Type B pancreatic cell (in vitro differentiated cells): Measurements from ENCODE around the gene MSI2. TPM values are rescaled to one million over a fixed set of nuclear protein-coding genes. Genes with fewer than 3 reads are reported as not detected.

Experiments used
- DNase-seq: peaks from one replicate; pipeline ENCODE4 v3.0.0; 2021; ENCODE audit warnings: mixed read lengths; ENCODE audit not compliant: unreplicated experiment; ENCODE audit errors: extremely low spot score
- H3K27ac Mint-ChIP-seq: 2 replicates; pipeline ENCODE4 v1.8.0; 2021; ENCODE audit warnings: mild to moderate bottlenecking, mixed read lengths
- H3K27me3 Mint-ChIP-seq: 2 replicates; pipeline ENCODE4 v1.8.0; 2021; ENCODE audit warnings: mixed read lengths
- H3K36me3 Mint-ChIP-seq: 2 replicates; pipeline ENCODE4 v1.8.0; 2021; ENCODE audit warnings: mixed read lengths
- H3K4me1 Mint-ChIP-seq: one replicate; pipeline ENCODE4 v1.8.0; 2021; ENCODE audit warnings: mixed read lengths; ENCODE audit not compliant: unreplicated experiment
- H3K4me3 Mint-ChIP-seq: 2 replicates; pipeline ENCODE4 v1.8.0; 2021; ENCODE audit warnings: mild to moderate bottlenecking, mixed read lengths
- H3K9me3 Mint-ChIP-seq: 2 replicates; pipeline ENCODE4 v1.8.0; 2021; ENCODE audit warnings: mixed read lengths
- total RNA-seq: library from RNA; stranded (reverse); gene quantifications from 2 replicates; pipeline ENCODE4 v1.2.1, GENCODE V29; 2021; ENCODE audit warnings: low replicate concordance
- TF ChIP-seq, protein P1 (sequence below): fragments of 200-600 bp; sonication (generic); conservative IDR thresholded peaks from 2 replicates; pipeline ENCODE4 v1.5.0; 2021; ENCODE audit warnings: antibody characterized with exemption, mild to moderate bottlenecking

The MSI2 gene
- total RNA-seq, 1 donor from 2014 or later, result 158 TPM

DNA sequence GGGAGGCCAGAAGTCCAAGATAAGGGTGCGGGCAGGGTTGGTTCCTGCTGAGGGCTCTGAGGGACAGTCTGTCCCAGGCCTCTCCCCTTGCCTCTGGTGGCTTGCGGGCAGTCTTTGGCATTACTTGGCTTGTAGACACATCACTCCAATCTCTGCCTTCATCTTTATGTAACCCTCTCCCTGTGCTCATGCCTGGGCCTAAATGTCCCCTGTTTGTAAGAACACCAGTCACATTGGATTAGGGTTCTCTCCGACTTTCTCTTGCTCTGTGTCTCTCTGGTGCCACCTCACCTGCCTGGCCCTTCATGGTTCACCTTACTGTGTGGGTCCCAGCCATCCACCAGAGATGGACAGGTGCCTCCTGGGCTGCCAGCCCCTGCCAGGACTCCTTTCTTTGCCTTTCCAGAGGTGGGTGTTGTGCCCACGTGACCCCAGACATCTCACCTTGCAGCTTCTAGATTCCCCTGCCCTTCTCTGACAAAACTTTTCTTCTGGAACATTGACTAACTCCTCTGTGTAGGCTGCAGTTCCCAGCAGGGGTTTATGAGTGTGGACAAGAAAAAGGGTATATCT, 205.8 kb downstream of the MSI2 start:
- TF ChIP-seq, protein P1, sequence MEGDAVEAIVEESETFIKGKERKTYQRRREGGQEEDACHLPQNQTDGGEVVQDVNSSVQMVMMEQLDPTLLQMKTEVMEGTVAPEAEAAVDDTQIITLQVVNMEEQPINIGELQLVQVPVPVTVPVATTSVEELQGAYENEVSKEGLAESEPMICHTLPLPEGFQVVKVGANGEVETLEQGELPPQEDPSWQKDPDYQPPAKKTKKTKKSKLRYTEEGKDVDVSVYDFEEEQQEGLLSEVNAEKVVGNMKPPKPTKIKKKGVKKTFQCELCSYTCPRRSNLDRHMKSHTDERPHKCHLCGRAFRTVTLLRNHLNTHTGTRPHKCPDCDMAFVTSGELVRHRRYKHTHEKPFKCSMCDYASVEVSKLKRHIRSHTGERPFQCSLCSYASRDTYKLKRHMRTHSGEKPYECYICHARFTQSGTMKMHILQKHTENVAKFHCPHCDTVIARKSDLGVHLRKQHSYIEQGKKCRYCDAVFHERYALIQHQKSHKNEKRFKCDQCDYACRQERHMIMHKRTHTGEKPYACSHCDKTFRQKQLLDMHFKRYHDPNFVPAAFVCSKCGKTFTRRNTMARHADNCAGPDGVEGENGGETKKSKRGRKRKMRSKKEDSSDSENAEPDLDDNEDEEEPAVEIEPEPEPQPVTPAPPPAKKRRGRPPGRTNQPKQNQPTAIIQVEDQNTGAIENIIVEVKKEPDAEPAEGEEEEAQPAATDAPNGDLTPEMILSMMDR, result no peak
- Mint-ChIP-seq H3K4me1 (peaks cover 49% of the 10 kb centered on the region), H3K27me3 (no peaks in the 10 kb centered on the region), H3K36me3 (peaks cover 17% of the 10 kb centered on the region), H3K9me3 (no peaks in the 10 kb centered on the region), H3K4me3 (no peak overlapping the region), H3K27ac (no peak overlapping the region)
- DNase-seq, result no peak

DNA sequence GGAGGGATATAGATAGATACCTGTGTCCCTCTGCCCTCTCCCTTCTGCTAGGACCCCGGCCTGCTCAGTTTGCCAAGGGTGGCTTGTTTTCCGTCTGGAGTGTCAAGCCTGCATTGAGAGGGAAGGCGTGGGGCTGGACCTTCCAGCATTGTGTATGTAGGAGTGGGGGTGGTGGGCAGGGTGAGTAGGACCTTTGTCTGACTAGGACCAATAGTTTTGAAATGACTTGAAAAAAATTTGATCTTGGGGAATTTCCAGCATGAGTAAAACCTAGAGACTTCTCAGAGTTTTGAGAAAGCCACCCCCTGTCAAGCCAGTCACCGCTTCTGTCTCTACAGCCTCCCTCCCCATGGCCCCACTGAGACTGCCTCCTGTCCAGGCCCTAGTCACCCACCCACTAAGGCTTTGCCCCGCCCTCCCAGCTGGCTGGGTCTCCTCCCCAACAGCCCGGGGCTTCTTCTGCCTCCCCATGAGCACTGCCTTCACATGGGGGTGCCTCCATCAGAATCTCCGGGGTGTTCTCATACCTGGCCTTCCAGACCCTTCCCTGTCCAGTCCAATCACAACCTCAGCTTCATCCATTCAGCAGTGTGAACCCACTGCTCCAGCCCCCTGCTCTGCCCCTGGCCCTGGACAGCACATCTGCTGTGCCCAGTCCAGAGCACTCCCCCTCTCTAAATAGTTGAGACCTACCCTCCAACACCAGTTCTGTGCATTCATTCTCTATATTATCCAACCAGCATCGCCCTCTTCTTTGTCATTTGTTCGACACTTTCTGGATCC, 207.0 kb downstream of the MSI2 start:
- Mint-ChIP-seq H3K27me3 (no peaks in the 10 kb centered on the region), H3K4me1 (peaks cover 53% of the 10 kb centered on the region), H3K9me3 (no peaks in the 10 kb centered on the region), H3K36me3 (peaks cover 20% of the 10 kb centered on the region), H3K4me3 (no peak overlapping the region), H3K27ac (peak overlapping the region; percentile 46)
- TF ChIP-seq, protein P1, result no peak
- DNase-seq, result no peak

DNA sequence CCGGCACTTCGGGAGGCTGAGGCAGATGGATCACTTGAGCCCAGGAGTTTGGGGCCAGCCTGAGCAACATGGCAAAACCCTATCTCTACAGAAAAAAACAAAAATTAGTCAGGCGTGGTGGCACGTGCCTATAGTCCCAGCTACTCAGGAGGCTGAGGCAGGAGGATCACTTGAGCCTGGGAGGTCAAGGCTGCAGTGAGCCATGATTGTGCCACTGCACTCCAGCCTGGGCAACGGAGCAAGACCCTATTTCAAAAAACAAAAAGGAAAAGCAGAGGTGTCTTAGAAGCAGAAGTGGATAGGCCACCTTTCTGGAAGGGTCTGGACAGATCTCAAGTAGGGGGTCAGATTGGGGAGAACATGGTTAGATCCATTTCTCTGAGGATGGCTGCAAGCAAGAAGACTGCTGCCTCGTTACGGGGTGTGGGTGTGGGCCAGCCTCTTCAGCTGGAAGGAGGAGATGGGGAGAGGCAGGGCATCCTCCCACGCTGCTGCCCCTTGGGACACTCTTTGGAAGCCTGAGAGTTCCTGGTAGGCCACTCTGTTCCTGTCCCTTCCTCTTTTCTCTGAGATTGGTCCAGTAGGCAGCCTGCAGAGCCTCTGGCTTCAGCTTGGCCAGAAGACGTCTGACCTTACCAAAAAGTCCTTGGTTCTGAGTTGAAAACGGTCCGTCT, 208.0 kb downstream of the MSI2 start:
- Mint-ChIP-seq H3K27ac (peak overlapping the region; percentile 46), H3K4me1 (peaks cover 48% of the 10 kb centered on the region)
- TF ChIP-seq, protein P1, result no peak

DNA sequence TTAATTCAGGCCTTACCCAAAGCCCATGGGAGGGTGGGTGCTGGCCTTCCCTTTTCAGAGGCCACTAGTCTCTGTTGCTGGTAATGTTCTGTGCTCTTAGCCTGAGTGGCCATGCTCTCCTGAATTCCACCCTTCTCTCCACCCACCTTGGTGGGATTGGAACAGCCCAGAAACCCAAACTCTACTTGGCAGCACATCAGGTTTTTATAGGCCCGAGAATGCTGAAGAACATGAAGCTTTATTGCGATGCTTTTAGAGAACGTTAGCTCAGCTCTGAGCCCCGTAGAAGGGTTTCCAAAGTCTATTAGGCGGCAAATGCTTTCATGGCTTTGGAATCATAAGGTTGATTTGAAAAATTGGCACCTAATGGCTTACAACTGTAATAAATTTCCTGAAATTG, 209.3 kb downstream of the MSI2 start:
- TF ChIP-seq, protein P1, result no peak
- no peak for DNase-seq
- H3K27me3 Mint-ChIP-seq, result no peaks in the 10 kb centered on the region
- H3K4me1 Mint-ChIP-seq, result peaks cover 48% of the 10 kb centered on the region
- peak overlapping the region; percentile 60 for H3K27ac Mint-ChIP-seq
- peaks cover 17% of the 10 kb centered on the region for H3K36me3 Mint-ChIP-seq
- no peaks in the 10 kb centered on the region for H3K9me3 Mint-ChIP-seq
- peak overlapping the region; percentile 13 for H3K4me3 Mint-ChIP-seq

More for the DNA sequence above, 208.0 kb downstream of the MSI2 start:
- no peaks in the 10 kb centered on the region for H3K27me3 Mint-ChIP-seq
- DNase-seq, result no peak
- H3K36me3 Mint-ChIP-seq, result peaks cover 17% of the 10 kb centered on the region
- H3K9me3 Mint-ChIP-seq, result no peaks in the 10 kb centered on the region
- H3K4me3 Mint-ChIP-seq, result no peak overlapping the region

DNA sequence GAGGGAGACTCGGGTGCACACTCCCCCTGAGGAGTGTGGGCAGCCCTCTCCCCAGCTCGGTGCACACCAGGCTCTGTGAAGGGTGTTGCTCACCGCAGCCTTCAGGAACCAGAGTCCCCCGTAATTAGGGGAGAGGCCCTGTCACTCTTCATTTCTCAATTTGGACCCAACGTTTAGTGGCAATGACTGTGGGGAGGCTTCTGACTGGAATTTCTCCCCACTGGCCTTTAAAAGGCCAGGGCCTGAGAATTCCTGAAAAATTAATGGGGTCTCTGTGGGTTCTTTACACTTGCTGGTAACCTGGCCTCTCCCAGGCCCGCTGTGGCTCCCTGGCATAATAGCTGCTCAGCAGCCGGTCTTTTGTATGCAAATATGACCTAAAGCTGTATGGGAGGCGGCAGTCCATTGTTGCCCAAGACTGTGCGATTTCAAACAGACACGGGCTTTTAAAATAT, 209.7 kb downstream of the MSI2 start:
- DNase-seq, result no peak
- TF ChIP-seq, protein P1, result no peak
- Mint-ChIP-seq H3K4me1 (peaks cover 48% of the 10 kb centered on the region), H3K9me3 (no peaks in the 10 kb centered on the region), H3K27me3 (no peaks in the 10 kb centered on the region), H3K27ac (peak overlapping the region; percentile 68), H3K4me3 (no peak overlapping the region), H3K36me3 (peaks cover 17% of the 10 kb centered on the region)
